HG03558 (cell line): Measurements from ENCODE around the gene NAP1L4.
"Not testable (repeated sequence)": the region's sequence is repeated elsewhere in the genome, so short reads cannot be mapped to it uniquely, and the experiment has no call there.

Source experiments
- ATAC-seq: cut with Tn5 transposase; IDR thresholded peaks from one replicate; pipeline ENCODE4 v1.9.1; 2021; ENCODE audit warnings: moderate number of reproducible peaks; ENCODE audit not compliant: unreplicated experiment; ENCODE audit errors: extremely low read depth

Gene NAP1L4

GRCh38 chr11:2913776-2914175, 78.4 kb downstream of the NAP1L4 start:
- ATAC-seq: no peak

- no peak for ATAC-seq
These were observed 79.1 kb downstream of the NAP1L4 start for GRCh38 chr11:2913019-2913431.

- ATAC-seq: no peak
These were observed 79.6 kb downstream of the NAP1L4 start for GRCh38 chr11:2912498-2912897.

GRCh38 chr11:2911785-2912391, 80.2 kb downstream of the NAP1L4 start:
- ATAC-seq: no peak

GRCh38 chr11:2911088-2911784, 80.9 kb downstream of the NAP1L4 start:
- ATAC-seq: no peak

- no peak for ATAC-seq
These were observed 81.7 kb downstream of the NAP1L4 start for GRCh38 chr11:2910401-2910955.

GRCh38 chr11:2909133-2909902, 82.8 kb downstream of the NAP1L4 start:
- ATAC-seq: no peak

GRCh38 chr11:2908130-2908529, 84.0 kb downstream of the NAP1L4 start:
- ATAC-seq: no peak

- ATAC-seq: not testable (repeated sequence)
These were observed 86.8 kb downstream of the NAP1L4 start for GRCh38 chr11:2905299-2905698.

GRCh38 chr11:2904153-2905052, 87.7 kb downstream of the NAP1L4 start:
- ATAC-seq: no peak

- ATAC-seq: no peak
These were observed 88.5 kb downstream of the NAP1L4 start for GRCh38 chr11:2903672-2904011.

GRCh38 chr11:2902784-2903671, 89.1 kb downstream of the NAP1L4 start:
- no peak for ATAC-seq

- peak; percentile 85 for ATAC-seq
These were observed 90.0 kb downstream of the NAP1L4 start for GRCh38 chr11:2901854-2902783.

GRCh38 chr11:2901196-2901796, 90.8 kb downstream of the NAP1L4 start:
- ATAC-seq: no peak

- ATAC-seq: no peak
These were observed 92.9 kb downstream of the NAP1L4 start for GRCh38 chr11:2899080-2899783.

GRCh38 chr11:2898366-2899079, 93.6 kb downstream of the NAP1L4 start:
- ATAC-seq: no peak
